ENCODE results near the gene KRTAP4-4.
"Not testable (repeated sequence)": the region's sequence is repeated elsewhere in the genome, so short reads cannot be mapped to it uniquely, and the experiment has no call there.

Gene KRTAP4-4

GRCh38 chr17:41160648-41161047 lies at the start of gene KRTAP4-4:
Gene KRTAP4-4, minus strand, starts transcription at chr17:41160748. Its CDS starts 57 bp downstream, at chr17:41160691.
- TF ChIP-seq CTCF (conservative IDR thresholded peaks at IDR 0.05; ENCODE audit: low read depth, low read length): no peak
- H3K4me3 ChIP-seq (ENCODE audit: low read length): no peak within 1 kb of the TSS
- DNase-seq (ENCODE audit: low read depth): no peak

GRCh38 chr17:41199421-41200078 lies 39.0 kb upstream of the KRTAP4-4 start:
- DNase-seq (ENCODE audit: low read depth): no peak
- no peak overlapping the region for H3K4me3 ChIP-seq (ENCODE audit: low read length)
- TF ChIP-seq CTCF (conservative IDR thresholded peaks at IDR 0.05; ENCODE audit: low read depth, low read length): no peak

GRCh38 chr17:41196068-41196467 lies 35.5 kb upstream of the KRTAP4-4 start:
- H3K4me3 ChIP-seq (ENCODE audit: low read length): no peak overlapping the region
- DNase-seq (ENCODE audit: low read depth): no peak
- TF ChIP-seq CTCF (conservative IDR thresholded peaks at IDR 0.05; ENCODE audit: low read depth, low read length): no peak

GRCh38 chr17:41190328-41190727 lies 29.8 kb upstream of the KRTAP4-4 start:
- H3K4me3 ChIP-seq (ENCODE audit: low read length): no peak overlapping the region
- TF ChIP-seq CTCF (conservative IDR thresholded peaks at IDR 0.05; ENCODE audit: low read depth, low read length): no peak
- no peak for DNase-seq (ENCODE audit: low read depth)

GRCh38 chr17:41189837-41190318 lies 29.3 kb upstream of the KRTAP4-4 start, which contains the start of gene KRTAP9-1:
Gene KRTAP9-1, plus strand, starts transcription at chr17:41189887. Its CDS starts 0 bp downstream, at chr17:41189887.
- not testable (repeated sequence) for DNase-seq (ENCODE audit: low read depth); H3K4me3 ChIP-seq (ENCODE audit: low read length)

- DNase-seq (ENCODE audit: low read depth): no peak
- no peak for TF ChIP-seq CTCF (conservative IDR thresholded peaks at IDR 0.05; ENCODE audit: low read depth, low read length)
- no peak overlapping the region for H3K4me3 ChIP-seq (ENCODE audit: low read length)
Measured at GRCh38 chr17:41186872-41187271, 26.3 kb upstream of the KRTAP4-4 start.

GRCh38 chr17:41185001-41185400 lies 24.5 kb upstream of the KRTAP4-4 start:
- TF ChIP-seq CTCF (conservative IDR thresholded peaks at IDR 0.05; ENCODE audit: low read depth, low read length): no peak
- DNase-seq (ENCODE audit: low read depth): no peak
- no peak overlapping the region for H3K4me3 ChIP-seq (ENCODE audit: low read length)

All from retinal pigment epithelial cell (primary cell).